RCC 7860 (cell line): ENCODE data around the gene ADGRF4.

ENCODE experiments used
- DNase-seq: peaks from one replicate; pipeline ENCODE4 v3.0.0-alpha.2; 2015; ENCODE audit warnings: low spot score
- FAIRE-seq: peaks from 2 replicates; lab custom pipeline; 2012; peaks lifted over from hg19 to GRCh38; lab: Jason Lieb, UNC

Gene ADGRF4

GRCh38 chr6:47698342-47698787 lies at the start of gene ADGRF4:
TSS of gene ADGRF4 (plus strand) at chr6:47698580. CDS start at chr6:47707246, 8,666 bp downstream.
- DNase-seq = peak; percentile 73
- peak; percentile 66 for FAIRE-seq

- DNase-seq (no peak), FAIRE-seq (no peak)
These were observed 47.6 kb upstream of the ADGRF4 start for GRCh38 chr6:47650553-47651432.

- FAIRE-seq (peak; percentile 79), DNase-seq (peak; percentile 73)
These were observed 46.9 kb upstream of the ADGRF4 start for GRCh38 chr6:47651505-47651944.

- FAIRE-seq = no peak
- no peak for DNase-seq
These were observed 44.7 kb upstream of the ADGRF4 start for GRCh38 chr6:47653706-47654105.

- FAIRE-seq (no peak), DNase-seq (peak; percentile 41)
These were observed 44.1 kb upstream of the ADGRF4 start for GRCh38 chr6:47654255-47654654.

- DNase-seq (peak; percentile 80), FAIRE-seq (peak; percentile 75)
These were observed 42.4 kb upstream of the ADGRF4 start for GRCh38 chr6:47655719-47656595.

GRCh38 chr6:47661960-47662359 lies 36.4 kb upstream of the ADGRF4 start:
- no peak for DNase-seq
- FAIRE-seq = no peak

GRCh38 chr6:47663462-47664216 lies 34.7 kb upstream of the ADGRF4 start:
- FAIRE-seq (no peak), DNase-seq (no peak)

- FAIRE-seq = no peak
These were observed 33.3 kb upstream of the ADGRF4 start for GRCh38 chr6:47665112-47665511.

GRCh38 chr6:47669684-47670513 lies 28.5 kb upstream of the ADGRF4 start:
- DNase-seq (peak; percentile 49), FAIRE-seq (peak; percentile 90)

More at GRCh38 chr6:47665112-47665511, 33.3 kb upstream of the ADGRF4 start:
- DNase-seq = no peak

- FAIRE-seq (no peak), DNase-seq (no peak)
These were observed 27.5 kb upstream of the ADGRF4 start for GRCh38 chr6:47670851-47671250.

GRCh38 chr6:47671777-47672176 lies 26.6 kb upstream of the ADGRF4 start:
- FAIRE-seq = no peak

GRCh38 chr6:47672816-47673215 lies 25.6 kb upstream of the ADGRF4 start:
- no peak for FAIRE-seq
- no peak for DNase-seq

More at GRCh38 chr6:47671777-47672176, 26.6 kb upstream of the ADGRF4 start:
- DNase-seq = no peak

- FAIRE-seq (no peak), DNase-seq (no peak)
These were observed 23.7 kb upstream of the ADGRF4 start for GRCh38 chr6:47674673-47675072.

GRCh38 chr6:47677381-47678100 lies 20.8 kb upstream of the ADGRF4 start:
- DNase-seq (no peak), FAIRE-seq (no peak)

GRCh38 chr6:47678739-47679138 lies 19.6 kb upstream of the ADGRF4 start:
- DNase-seq (no peak), FAIRE-seq (no peak)

GRCh38 chr6:47679322-47679906 lies 19.0 kb upstream of the ADGRF4 start:
- no peak for FAIRE-seq
- no peak for DNase-seq

GRCh38 chr6:47680051-47680450 lies 18.3 kb upstream of the ADGRF4 start:
- no peak for FAIRE-seq
- DNase-seq = no peak

GRCh38 chr6:47680724-47681123 lies 17.7 kb upstream of the ADGRF4 start:
- FAIRE-seq (no peak), DNase-seq (no peak)
